Measurements from ENCODE around the gene LPCAT4. TPM values are rescaled to one million over a fixed set of nuclear protein-coding genes. Genes with fewer than 3 reads are reported as not detected.

Gene LPCAT4
- total and polyA plus RNA-seq, 2 donors (not counting 3 experiments of a cell fraction or from before 2014, with no cell fraction given), result 49.3 to 51.3 TPM

DNA sequence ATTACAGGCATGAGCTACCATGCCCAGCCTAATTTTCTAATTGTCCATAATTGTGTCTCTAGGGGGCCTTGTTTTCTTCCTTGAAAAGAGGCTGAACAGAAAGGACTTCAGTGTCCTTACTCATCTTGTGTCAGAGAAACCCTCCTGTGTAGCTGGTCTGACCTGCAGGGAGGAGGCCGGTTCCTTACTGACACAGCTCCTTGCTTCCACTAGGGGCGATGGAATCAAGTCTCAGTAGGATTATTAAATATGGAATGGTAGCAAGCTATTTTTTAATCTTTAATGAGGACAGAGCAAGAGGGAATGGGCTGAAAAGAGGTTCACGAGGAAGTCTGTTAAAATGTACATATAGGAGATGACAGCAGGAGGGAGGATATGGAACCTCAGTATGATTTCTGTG is 8.6 kb downstream of the LPCAT4 start:
- DNase-seq (ENCODE audit: low read depth, low spot score), result no peak
- Histone ChIP-seq H3K9me3 (replicated peaks; ENCODE audit: control insufficient read depth, insufficient read depth, low read length) (no peaks in the 10 kb centered on the region), H3K4me3 (replicated peaks in 1 of 3; ENCODE audit: insufficient read depth in 1 of 3, low read depth in 1 of 3, low read length in 3 of 3) (no peak overlapping the region), H4K20me1 (replicated peaks; ENCODE audit: control insufficient read depth, extremely low read depth, insufficient read depth, low read length) (no peaks in the 10 kb centered on the region), H3K79me2 (ENCODE audit: control insufficient read depth, insufficient read depth, low read length) (no peaks in the 10 kb centered on the region), H3K36me3 (ENCODE audit: control insufficient read depth in 2 of 2, extremely low read depth in 1 of 2, insufficient read depth in 2 of 2, low read length in 2 of 2) (peaks cover 6 to 15% of the 10 kb centered on the region in 2 experiments), H3K27me3 (ENCODE audit: control insufficient read depth in 2 of 2, insufficient read depth in 2 of 2, low read length in 2 of 2) (no peaks in the 10 kb centered on the region), H3K9ac (replicated peaks; ENCODE audit: extremely low read depth, insufficient read depth, low read length) (no peak overlapping the region), H3K9me1 (replicated peaks; ENCODE audit: control insufficient read depth, extremely low read depth, insufficient read depth, low read length) (no peaks in the 10 kb centered on the region), H3K27ac (ENCODE audit: insufficient read depth, low read depth, low read length) (no peak overlapping the region), H3K4me1 (ENCODE audit: control insufficient read depth, extremely low read depth, insufficient read depth, low read length) (peaks cover 6% of the 10 kb centered on the region), H3K4me2 (ENCODE audit: insufficient read depth, low read length) (no peak overlapping the region), H2AFZ (ENCODE audit: low read depth, low read length) (no peak overlapping the region)
- no peak for FAIRE-seq
- intact Hi-C loops (cut with micrococcal nuclease), result no loop called here
- BruUV-seq (replicated peaks), result no TSS peak
- TF ChIP-seq, protein P1, sequence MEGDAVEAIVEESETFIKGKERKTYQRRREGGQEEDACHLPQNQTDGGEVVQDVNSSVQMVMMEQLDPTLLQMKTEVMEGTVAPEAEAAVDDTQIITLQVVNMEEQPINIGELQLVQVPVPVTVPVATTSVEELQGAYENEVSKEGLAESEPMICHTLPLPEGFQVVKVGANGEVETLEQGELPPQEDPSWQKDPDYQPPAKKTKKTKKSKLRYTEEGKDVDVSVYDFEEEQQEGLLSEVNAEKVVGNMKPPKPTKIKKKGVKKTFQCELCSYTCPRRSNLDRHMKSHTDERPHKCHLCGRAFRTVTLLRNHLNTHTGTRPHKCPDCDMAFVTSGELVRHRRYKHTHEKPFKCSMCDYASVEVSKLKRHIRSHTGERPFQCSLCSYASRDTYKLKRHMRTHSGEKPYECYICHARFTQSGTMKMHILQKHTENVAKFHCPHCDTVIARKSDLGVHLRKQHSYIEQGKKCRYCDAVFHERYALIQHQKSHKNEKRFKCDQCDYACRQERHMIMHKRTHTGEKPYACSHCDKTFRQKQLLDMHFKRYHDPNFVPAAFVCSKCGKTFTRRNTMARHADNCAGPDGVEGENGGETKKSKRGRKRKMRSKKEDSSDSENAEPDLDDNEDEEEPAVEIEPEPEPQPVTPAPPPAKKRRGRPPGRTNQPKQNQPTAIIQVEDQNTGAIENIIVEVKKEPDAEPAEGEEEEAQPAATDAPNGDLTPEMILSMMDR (IDR thresholded peaks at IDR 0.05; ENCODE audit: extremely low read depth in 1 of 2, insufficient read depth in 1 of 2, low read depth in 1 of 2, low read length in 2 of 2), result peak in 1 of 2 donors; percentile 14
- TF ChIP-seq POLR2AphosphoS5 (IDR thresholded peaks at IDR 0.05; ENCODE audit: insufficient read depth, low read depth, low read length), result no peak
- ChIA-PET CTCF (interaction anchor here (0.9 to 1.6 kb wide), 6 partner anchors 9 to 249 kb away, joined by 3 to 17 read pairs (median 4); partner anchors contain the start of genes LPCAT4, NOP10 and NUTM1), POLR2A (no interaction called here)
- dilution Hi-C loops (cut with MboI; ENCODE audit: extremely low pct_ligation_motif_present, low sequenced_read_pairs), result no loop called here

DNA sequence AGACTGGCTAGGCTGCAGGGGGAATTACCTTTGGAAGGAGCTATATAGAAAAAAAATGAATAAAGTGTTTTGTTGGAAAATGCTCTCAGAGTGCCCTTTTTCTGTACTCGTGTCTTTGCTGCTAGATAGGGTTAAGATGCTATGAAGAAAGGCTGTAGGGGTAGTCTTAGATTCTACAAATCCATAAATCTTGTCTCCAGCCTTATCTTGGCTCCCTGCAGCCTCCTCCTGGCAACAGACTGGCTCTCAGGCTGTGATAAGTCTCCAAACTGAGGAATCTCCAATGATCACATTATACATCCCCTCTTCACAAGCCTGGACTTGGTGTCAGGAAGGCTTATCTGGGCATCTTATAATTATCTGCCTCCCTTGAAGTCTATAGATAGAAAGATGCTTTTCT is 9.3 kb downstream of the LPCAT4 start:
- Histone ChIP-seq H3K27ac (ENCODE audit: insufficient read depth, low read depth, low read length) (no peak overlapping the region), H3K9me3 (replicated peaks; ENCODE audit: control insufficient read depth, insufficient read depth, low read length) (no peaks in the 10 kb centered on the region), H3K36me3 (ENCODE audit: control insufficient read depth in 2 of 2, extremely low read depth in 1 of 2, insufficient read depth in 2 of 2, low read length in 2 of 2) (peaks cover 6 to 15% of the 10 kb centered on the region in 2 experiments), H3K27me3 (ENCODE audit: control insufficient read depth in 2 of 2, insufficient read depth in 2 of 2, low read length in 2 of 2) (no peaks in the 10 kb centered on the region), H3K4me2 (ENCODE audit: insufficient read depth, low read length) (no peak overlapping the region), H3K4me1 (ENCODE audit: control insufficient read depth, extremely low read depth, insufficient read depth, low read length) (peaks cover 4% of the 10 kb centered on the region), H3K4me3 (replicated peaks in 1 of 3; ENCODE audit: insufficient read depth in 1 of 3, low read depth in 1 of 3, low read length in 3 of 3) (no peak overlapping the region), H3K79me2 (ENCODE audit: control insufficient read depth, insufficient read depth, low read length) (no peaks in the 10 kb centered on the region), H3K9me1 (replicated peaks; ENCODE audit: control insufficient read depth, extremely low read depth, insufficient read depth, low read length) (no peaks in the 10 kb centered on the region), H3K9ac (replicated peaks; ENCODE audit: extremely low read depth, insufficient read depth, low read length) (no peak overlapping the region), H4K20me1 (replicated peaks; ENCODE audit: control insufficient read depth, extremely low read depth, insufficient read depth, low read length) (no peaks in the 10 kb centered on the region), H2AFZ (ENCODE audit: low read depth, low read length) (no peak overlapping the region)
- BruUV-seq (replicated peaks), result no TSS peak
- CTCF ChIA-PET, result interaction anchor here (1.1 to 1.6 kb wide), 3 partner anchors 10 to 15 kb away, joined by 4 to 17 read pairs (median 7); partner anchors contain the start of genes LPCAT4, NOP10 and NUTM1
- FAIRE-seq (no peak), DNase-seq (ENCODE audit: low read depth, low spot score) (no peak)
- POLR2A ChIA-PET, result no interaction called here
- no peak for TF ChIP-seq POLR2AphosphoS5 (IDR thresholded peaks at IDR 0.05; ENCODE audit: insufficient read depth, low read depth, low read length)
- TF ChIP-seq JUN (IDR thresholded peaks at IDR 0.05; ENCODE audit: borderline replicate concordance, insufficient read depth, insufficient read length, low read depth), result no peak
- TF ChIP-seq EZH2 (IDR thresholded peaks at IDR 0.05; ENCODE audit: borderline replicate concordance, low read depth, low read length, severe bottlenecking), result no peak
- dilution Hi-C loops (cut with MboI; ENCODE audit: extremely low pct_ligation_motif_present, low sequenced_read_pairs), result no loop called here
- intact Hi-C loops (cut with micrococcal nuclease), result no loop called here

Data from endothelial cell of umbilical vein (primary cell).